NCI-H2107 treated with DMSO at 0.1 percent for 48 hours (cell line): ENCODE measurements around the gene NQO2.

Experiments
- DNase-seq: peaks from one replicate; lab custom pipeline; 2025; ENCODE audit not compliant: unreplicated experiment; lab: John Stamatoyannopoulos, UW

Gene NQO2

DNA sequence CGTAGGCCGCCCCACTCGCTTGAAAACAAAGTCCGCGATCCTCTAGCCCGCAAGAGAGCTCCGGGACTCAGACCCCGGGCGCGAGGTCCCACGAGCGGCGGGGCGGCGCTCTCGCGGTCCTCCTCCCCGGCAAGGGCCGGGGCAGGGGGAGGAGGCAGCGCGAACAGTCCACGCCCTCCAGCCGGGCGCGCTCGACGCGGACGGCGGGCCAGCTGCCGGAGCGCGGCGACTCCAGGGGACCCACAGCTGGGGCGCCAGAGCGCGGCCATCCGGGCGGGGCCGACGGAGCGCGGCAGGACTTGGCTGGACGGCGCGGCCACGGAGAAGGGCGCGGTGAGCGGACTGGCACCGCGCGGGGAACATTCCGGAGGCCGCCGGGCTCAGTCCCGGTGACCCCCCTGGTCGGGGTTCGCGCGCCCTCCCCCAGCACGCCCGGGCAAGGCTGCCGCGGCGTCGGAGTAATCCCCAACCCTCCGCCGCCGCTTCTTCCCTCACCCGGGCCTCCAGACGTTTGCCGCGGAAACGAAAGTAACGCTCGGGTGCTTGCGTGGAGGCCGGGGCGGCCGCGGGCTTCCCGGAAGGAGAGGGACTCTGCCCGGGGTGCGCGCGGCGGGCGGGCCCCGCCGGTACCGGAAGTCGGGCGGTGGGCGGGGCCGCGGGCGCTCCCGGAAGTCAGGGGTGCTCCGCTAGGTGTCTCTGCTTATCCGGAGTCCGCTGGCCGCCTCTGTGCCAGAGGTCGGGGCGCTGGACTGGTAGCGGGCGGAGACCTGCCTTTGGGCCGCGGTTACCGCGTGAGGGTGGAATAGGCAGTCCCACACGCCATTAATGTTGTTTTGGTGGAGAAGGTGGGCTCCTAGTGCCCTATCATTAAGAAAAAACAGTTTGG is 68.9 kb downstream of the NQO2 start, which contains the start of gene RIPK1:
Gene RIPK1, plus strand, starts transcription at position 166 of the 886 bp plus-strand sequence. CDS start 8,330 bp downstream, outside the sequence.
- DNase-seq, result peak; percentile 48
